ENCODE measurements around the gene TIMM29. TPM values are rescaled to one million over a fixed set of nuclear protein-coding genes. Genes with fewer than 3 reads are reported as not detected.
A peak's percentile ranks its signal among the peaks of the same experiment; 100 is the strongest.
"Not testable (repeated sequence)": the region's sequence is repeated elsewhere in the genome, so short reads cannot be mapped to it uniquely, and the experiment has no call there.

TIMM29 gene
- total RNA-seq, 1 donor from 2014 or later: 38.0 TPM

DNA sequence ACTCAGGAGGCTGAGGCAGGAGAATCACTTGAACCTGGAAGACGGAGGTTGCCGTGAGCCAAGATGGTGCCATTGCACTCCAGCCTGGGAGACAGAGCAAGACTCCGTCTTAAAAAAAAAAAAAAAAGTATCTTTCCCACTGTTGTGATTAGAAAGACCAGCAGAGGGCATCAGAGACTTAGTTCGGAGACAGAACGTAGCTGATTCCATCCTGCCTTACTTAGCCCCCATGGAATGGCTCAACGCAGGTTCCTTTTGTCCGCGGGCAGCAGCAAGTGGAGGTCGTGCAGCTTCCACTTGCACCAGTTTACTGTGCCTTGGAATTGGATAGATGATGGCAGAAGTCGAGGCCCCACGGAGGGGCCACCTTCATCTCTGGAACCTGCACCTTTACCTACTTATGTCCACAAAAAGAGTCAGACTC lies 8.1 kb downstream of the TIMM29 start:
- DNase-seq (ENCODE audit: low read depth, low spot score): peak; percentile 37

- DNase-seq (ENCODE audit: low read depth, low spot score): not testable (repeated sequence)
Measured at GRCh38 chr19:10941649-10942048, 13.0 kb downstream of the TIMM29 start.

- DNase-seq (ENCODE audit: low read depth, low spot score): not testable (repeated sequence)
Measured at GRCh38 chr19:10943412-10943811, 14.8 kb downstream of the TIMM29 start.

DNA sequence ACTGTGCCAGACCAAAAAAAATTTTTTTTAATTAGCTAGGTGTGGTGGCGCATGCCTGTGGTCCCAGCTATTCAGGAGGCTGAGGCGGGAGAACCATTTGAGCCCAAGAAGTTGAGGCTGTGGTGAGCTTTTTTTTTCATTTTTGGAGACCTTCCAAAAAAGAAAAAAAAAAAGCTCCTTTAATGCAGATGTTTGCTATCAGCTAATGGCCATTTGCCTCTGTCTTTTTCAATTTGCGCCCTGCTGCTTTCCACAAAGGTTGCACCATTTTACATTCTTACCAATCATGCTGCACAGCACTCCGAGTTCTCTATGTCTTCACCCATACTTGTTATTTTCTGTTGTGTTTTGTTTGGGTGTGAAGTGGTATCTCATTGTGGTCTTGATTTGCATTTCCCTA lies 16.7 kb downstream of the TIMM29 start:
- no peak for DNase-seq (ENCODE audit: low read depth, low spot score)

- DNase-seq (ENCODE audit: low read depth, low spot score): no peak
Measured at GRCh38 chr19:10946958-10947657, 18.5 kb downstream of the TIMM29 start.

GRCh38 chr19:10952809-10953208 lies 24.2 kb downstream of the TIMM29 start:
- DNase-seq (ENCODE audit: low read depth, low spot score): no peak

GRCh38 chr19:10959277-10959968 lies 30.8 kb downstream of the TIMM29 start:
- DNase-seq (ENCODE audit: low read depth, low spot score): not testable (repeated sequence)

GRCh38 chr19:10960314-10961072 lies 31.9 kb downstream of the TIMM29 start, which contains the start of gene SMARCA4:
SMARCA4 (plus strand) TSS chr19:10961030; CDS start chr19:10984152, 23,122 bp downstream.
- DNase-seq (ENCODE audit: low read depth, low spot score): peak; percentile 86

DNA sequence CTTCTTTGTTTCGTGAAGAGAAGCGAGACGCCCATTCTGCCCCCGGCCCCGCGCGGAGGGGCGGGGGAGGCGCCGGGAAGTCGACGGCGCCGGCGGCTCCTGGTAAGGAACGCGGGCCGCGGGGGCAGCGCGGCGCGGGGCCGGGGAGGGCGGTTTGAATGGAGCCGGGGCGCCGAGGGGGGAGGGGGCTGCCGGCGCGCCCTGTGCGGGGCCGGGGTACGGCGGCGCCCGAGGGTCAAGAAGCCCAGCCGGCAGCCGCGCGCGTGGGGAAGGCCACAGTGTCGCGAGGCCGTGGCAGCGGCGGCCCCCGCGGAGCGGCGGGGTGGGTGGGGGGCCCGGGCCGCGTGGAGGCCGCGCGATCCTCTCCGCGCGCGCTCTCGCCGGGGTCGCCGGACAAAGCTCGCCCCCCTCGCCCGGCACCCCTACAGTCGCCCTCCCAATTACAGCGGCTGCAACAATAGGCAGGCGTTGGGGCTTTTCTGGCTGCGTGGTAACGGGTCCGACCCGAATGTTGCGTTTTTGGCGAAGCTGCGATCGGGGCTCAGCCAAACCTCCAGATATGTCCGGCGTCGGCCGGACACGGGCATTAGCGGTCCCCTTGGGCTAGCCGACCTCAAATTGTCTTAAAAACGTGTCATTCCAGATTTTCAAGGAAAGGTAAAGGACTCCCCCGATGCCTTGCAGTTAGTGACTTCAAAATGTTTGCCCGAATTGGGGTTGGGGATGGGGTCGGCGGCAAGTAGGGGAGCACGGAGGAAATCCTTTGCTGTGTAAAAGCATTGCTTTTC lies 32.7 kb downstream of the TIMM29 start:
- DNase-seq (ENCODE audit: low read depth, low spot score): no peak

DNA sequence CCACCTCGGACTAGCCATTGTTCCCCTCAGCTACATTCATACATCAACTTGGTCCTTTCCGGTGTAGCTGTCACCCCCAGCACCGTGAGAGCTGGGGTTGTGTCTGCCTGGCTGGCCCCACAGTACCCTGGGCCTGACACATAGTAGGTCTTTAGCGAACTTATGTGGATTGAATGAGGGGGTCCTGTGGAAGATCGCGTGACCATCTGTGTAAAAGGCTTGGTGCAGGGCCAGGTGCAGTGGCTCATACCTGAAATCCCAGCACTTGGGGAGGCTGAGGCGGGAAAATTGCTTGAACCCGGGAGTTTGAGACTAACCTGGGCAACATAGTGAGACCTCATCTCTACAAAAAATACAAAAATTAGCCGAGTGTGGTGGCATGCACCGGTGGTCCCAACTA lies 34.3 kb downstream of the TIMM29 start:
- no peak for DNase-seq (ENCODE audit: low read depth, low spot score)

DNA sequence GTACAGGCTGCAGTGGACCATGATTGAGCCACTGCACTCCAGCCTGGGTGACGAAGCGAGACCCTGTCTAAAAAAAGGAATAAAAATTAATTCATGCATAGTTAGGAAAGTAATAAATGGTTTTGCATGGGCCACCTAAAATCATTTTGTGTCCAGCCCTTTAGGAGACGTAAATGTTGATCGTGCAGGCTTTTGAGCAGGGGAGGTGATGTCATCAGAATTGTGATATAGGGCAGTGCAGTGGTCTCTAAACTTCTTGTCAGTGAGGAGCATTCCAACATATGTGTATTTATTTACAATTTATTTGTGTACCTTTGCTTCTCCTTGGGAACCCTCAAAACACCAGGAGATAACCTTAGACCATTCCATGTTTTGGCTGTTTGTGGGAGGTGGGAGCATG lies 35.3 kb downstream of the TIMM29 start:
- no peak for DNase-seq (ENCODE audit: low read depth, low spot score)

DNA sequence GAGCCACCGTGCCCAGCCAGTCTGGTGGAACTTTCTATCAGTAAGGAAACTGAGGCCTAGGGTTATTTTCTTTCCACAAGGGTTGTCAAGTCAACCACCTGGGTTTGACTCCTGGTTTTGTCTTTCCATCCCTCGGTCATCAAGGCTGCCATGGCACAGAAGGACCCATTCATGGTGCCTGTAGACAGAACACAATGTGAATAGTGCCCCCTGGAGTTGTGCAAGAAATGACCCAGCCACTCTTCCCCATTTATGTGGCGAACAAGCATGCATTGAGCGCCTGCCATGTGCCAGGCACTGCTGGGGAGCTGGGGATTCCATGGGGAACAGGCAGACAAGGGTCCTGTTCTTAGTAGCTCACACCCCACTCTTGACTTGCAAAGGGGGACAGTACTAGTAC lies 36.3 kb downstream of the TIMM29 start:
- no peak for DNase-seq (ENCODE audit: low read depth, low spot score)

GRCh38 chr19:10965398-10965797 lies 36.8 kb downstream of the TIMM29 start:
- no peak for DNase-seq (ENCODE audit: low read depth, low spot score)

- no peak for DNase-seq (ENCODE audit: low read depth, low spot score)
Measured at GRCh38 chr19:10966809-10967208, 38.2 kb downstream of the TIMM29 start.

DNA sequence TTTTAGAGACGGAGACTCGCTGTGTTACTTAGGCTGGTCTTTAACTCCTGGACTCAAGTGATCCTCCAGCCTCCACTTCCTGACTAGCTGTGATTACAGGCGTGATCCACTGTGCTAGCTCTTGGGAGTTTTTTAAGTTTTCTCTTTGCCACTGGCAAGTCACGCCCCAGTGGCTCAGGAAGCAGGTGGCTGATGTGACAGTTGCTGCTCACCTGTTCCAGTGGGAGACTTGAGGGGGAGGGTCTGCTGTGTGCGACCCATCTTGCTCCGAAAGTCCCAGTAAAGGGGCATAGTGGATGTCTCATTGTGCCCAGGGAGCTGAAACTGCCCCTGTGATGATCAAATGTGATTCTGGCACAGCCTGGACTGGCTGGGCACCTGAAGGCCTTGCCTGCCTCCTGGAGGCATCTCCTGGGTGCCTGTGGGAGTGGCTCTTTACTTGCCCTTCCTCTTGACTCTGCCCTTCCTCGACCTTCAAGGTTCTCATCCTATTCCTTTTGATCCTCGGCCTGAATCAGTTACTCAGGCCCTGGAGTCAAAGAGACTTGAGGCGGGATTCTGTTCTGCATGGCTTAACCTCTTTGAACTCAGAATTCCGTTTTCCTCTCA lies 40.0 kb downstream of the TIMM29 start:
- DNase-seq (ENCODE audit: low read depth, low spot score): no peak

DNA sequence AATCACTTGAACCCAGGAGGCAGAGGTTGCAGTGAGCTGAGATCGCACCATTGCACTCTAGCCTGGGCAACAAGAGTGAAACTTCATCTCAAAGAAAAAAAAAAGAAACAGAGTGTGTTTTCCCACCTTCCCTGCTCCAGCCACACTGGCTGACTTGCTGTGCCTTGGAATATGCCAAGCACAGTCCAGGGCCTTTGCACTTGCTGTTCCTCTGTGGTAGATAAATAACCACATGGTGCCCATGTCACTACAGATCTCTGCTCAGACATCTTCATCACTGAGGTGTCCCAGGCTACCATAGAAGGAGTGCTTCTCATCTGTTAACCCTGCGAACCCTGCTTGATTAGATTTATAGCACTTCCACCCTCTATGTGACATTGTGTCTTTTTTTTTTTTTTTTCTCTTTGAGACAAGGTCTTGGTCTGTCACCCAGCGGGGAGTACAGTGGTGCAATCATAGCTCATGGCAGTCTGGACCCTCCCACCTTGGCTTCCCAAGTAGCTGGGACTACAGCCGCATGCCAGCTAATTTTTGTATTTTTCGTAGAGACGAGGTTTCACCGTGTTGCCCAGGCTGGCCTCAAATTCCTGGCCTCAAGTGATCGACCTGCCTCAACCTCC lies 42.6 kb downstream of the TIMM29 start:
- no peak for DNase-seq (ENCODE audit: low read depth, low spot score)

DNA sequence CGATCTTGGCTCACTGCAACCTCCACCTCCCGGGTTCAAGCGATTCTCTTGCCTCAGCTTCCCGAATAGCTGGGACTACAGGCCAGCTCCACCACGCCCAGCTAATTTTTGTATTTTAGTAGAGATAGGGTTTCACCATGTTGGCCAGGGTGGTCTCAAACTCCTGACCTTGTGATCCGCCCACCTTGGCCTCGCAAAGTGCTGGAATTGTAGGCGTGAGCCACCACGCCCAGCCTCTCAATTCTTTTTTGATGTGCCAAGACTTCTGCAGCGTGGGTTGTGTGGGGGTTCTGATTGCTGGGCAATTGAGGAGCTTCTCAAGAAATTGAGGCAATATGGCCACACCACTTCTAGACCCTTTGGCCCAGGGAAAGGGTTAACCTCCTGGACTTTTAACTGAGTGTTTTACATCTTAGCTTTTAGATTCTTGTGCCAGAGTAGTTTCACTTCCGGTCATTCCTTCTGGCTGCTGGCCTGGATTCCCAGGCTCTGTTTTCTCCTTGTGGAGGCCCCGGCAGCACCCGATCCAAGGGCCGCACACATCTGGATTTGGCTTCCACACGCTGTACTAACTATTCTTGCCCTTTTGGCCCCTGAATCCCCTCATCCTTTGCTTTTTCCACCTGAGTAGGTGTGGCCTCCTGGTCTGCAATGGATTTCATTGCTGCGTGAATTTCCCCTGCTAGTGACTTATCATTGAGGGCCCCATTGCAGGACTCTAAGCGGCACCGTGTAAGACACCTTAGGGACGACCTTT lies 46.9 kb downstream of the TIMM29 start:
- no peak for DNase-seq (ENCODE audit: low read depth, low spot score)

DNA sequence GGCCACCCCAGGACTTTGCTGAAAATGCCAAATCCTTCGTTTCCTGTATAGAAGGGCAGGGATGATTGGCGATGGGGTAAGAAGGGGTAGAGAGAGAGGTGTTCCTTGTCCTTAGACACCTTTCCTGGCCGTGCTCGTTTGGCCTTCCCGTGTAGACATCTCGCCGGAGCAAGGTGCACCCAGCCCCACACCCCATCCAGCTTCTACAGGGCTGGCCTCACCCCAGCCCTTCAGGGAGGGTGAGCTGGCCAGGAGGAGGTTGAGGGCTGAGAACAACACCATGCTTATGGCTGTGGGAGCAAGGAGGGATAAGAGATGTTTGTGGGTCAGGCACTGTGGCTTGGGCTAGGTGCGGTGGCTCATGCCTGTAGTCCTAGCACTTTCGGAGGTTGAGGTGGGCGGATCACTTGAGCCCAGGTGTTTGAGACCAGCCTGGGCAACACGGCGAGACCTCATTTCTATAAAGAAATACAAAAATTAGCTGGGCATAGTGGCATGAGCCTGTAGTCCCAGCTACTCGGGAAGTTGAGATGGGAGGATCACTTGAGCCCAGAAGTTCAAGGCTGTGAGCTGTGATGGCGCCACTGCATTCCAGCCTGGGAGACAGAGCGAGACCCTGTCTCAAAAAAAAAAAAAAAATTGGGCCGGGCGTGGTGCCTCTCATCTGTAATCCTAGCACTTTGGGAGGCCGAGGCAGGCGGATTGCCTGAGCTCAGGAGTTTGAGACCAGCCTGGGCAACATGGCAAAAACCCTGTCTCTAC lies 47.7 kb downstream of the TIMM29 start:
- no peak for DNase-seq (ENCODE audit: low read depth, low spot score)

DNA sequence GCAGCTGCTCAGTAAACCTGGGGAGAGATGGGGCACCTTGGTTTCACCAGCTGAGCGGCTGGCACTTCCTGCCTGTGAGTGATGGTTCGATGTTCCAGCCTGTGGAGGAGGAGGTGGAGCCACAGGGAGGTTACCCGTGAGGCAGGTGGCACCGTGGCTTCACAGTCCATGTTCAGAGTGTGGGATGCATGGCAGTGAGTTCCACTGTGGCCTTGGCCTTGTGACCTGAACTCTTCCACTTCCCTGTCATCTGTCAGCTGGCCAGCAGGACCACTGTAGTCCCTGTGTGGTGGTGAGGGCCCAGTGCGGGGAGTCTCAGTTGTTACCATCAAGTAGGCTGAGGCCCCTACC lies 49.1 kb downstream of the TIMM29 start:
- DNase-seq (ENCODE audit: low read depth, low spot score): no peak
